ENCODE data around the gene GRK1.
"Not testable (repeated sequence)": the region's sequence is repeated elsewhere in the genome, so short reads cannot be mapped to it uniquely, and the experiment has no call there.

The GRK1 gene

GRCh38 chr13:113622791-113623490, 44.1 kb upstream of the GRK1 start:
- TF ChIP-seq CTCF (IDR thresholded peaks at IDR 0.05; ENCODE audit: low read length, missing control alignments) = no peak
- DNase-seq (ENCODE audit: low read depth) = no peak

GRCh38 chr13:113623491-113624234, 43.4 kb upstream of the GRK1 start:
- no peak for TF ChIP-seq CTCF (IDR thresholded peaks at IDR 0.05; ENCODE audit: low read length, missing control alignments)
- peak; percentile 16 for DNase-seq (ENCODE audit: low read depth)
- H3K4me3 ChIP-seq (replicated peaks; ENCODE audit: low read depth, low read length) = no peak overlapping the region

More at GRCh38 chr13:113622791-113623490, 44.1 kb upstream of the GRK1 start:
- no peak overlapping the region for H3K4me3 ChIP-seq (replicated peaks; ENCODE audit: low read depth, low read length)

- DNase-seq (ENCODE audit: low read depth) = no peak
- no peak for TF ChIP-seq CTCF (IDR thresholded peaks at IDR 0.05; ENCODE audit: low read length, missing control alignments)
- H3K4me3 ChIP-seq (replicated peaks; ENCODE audit: low read depth, low read length) = no peak overlapping the region
Observed at GRCh38 chr13:113624235-113624587, 42.8 kb upstream of the GRK1 start.

- DNase-seq (ENCODE audit: low read depth); H3K4me3 ChIP-seq (replicated peaks; ENCODE audit: low read depth, low read length): not testable (repeated sequence)
Observed at GRCh38 chr13:113624640-113625304, 42.2 kb upstream of the GRK1 start.

DNA sequence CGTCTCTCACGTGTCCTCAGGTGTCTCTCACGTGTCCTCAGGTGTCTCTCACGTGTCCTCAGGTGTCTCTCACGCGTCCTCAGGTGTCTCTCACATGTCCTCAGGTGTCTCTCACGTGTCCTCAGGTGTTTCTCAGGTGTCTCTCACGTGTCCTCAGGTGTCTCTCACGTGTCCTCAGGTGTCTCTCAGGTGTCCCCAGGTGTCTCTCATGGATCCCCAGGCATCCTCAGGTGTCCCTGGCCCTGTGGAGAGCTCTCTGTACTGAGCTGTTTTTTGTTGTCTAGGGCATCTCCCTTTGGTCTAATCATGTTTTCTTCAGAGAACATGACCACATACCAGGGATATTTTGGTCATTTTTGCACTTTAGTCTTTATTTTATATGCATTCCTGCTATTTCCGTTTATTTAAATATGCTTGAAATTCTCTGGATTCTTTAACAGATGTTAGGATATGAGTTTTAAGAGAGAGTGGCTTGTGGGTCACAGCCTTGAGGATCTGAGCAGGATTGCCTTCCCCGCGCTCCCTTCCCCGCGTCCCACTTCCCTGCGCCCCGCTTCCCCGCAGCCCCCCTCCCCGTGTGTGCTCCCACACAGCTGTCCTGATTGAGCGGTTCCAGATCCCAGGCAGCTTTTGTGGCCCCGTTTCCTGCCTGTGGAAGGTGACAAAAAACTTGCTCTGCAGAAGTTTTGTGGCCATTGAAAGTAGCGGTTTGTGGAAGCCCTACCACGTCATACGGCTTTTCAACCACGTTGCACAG, 40.9 kb upstream of the GRK1 start:
- peak; percentile 55 for DNase-seq (ENCODE audit: low read depth)
- no peak overlapping the region for H3K4me3 ChIP-seq (replicated peaks; ENCODE audit: low read depth, low read length)
- TF ChIP-seq CTCF (IDR thresholded peaks at IDR 0.05; ENCODE audit: low read length, missing control alignments) = no peak

DNA sequence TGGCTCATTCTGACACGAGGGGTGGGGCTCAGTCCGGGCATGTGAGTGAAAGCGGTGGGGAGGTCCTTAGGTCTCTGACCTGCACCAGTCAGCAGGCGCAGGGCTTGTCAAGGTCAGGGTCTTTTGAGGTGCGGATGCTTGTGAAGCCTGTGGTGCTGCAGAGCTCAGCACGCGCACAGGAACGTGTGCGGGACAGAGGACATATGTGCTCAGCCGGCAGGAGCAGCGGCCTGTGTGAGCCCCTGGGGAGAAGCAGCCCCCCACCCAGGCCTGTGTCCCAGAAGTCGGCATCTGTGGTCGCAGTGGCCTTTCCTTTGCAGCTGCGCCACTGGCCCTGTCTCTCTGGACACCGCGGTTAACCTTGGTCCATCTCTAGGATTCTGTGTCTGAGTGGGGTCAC, 39.9 kb upstream of the GRK1 start:
- TF ChIP-seq CTCF (IDR thresholded peaks at IDR 0.05; ENCODE audit: low read length, missing control alignments) = no peak

More for the DNA sequence above, 39.9 kb upstream of the GRK1 start:
- no peak overlapping the region for H3K4me3 ChIP-seq (replicated peaks; ENCODE audit: low read depth, low read length)
- no peak for DNase-seq (ENCODE audit: low read depth)

All from fibroblast of pulmonary artery (primary cell).